NCI-H187 (cell line): Measurements from ENCODE around the gene NDUFS6.

Experiments
- DNase-seq, 2 experiments: peaks; one replicate each; lab custom pipeline; 2025; lab: John Stamatoyannopoulos, UW

NDUFS6 gene

DNA sequence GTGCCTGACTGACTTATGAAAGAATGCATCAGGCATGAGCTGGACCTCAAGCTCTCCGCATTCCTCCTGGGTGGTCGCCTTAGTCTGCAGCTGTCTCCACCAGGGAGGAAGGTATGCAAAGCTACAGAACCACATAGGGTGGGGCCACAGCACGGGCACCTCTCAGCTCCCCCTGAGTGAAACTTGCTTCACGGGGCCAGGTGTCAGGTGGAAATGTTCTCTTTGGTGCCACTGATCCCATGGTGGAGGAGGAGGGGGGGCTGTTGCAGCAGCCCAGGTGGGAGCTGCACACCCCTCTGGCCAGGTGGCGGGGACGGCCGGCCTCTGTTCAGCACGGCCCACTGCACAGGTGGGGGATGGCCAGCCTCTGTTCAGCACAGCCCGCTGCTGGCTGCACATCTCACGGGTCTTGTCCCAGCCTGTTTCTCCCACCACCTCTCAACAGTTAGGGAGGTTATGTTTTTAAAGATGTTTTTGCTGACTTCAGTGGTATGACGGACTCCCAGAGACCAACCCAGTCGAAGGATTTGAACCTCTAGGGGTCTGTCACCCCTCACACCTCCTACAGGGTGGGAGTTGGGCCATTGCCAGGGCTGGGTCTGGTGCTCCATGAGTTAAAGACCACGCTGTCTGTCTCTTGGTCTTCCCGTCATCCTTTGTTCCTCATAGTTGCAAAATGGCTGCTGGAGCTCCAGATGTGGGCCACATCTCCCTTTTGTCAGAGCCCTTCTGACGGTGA, 35.9 kb upstream of the NDUFS6 start:
- DNase-seq = no peak

DNA sequence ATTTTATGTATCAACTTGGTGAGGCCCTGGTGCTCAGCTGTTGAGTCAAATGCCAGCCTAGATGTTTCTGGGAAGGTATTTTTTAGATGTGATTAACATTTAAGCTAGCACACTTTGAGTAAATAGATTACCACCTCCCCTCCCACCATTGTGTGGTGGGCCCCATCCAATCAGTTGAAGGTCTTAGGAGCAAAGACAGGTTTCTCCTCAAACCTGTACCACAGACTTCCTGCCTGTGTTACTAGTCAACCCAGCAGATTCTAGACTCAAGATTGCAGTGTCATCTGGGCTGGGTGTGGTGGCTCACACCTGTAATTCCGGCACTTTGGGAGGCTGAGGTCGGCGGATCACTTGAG, 35.3 kb upstream of the NDUFS6 start:
- no peak for DNase-seq

DNA sequence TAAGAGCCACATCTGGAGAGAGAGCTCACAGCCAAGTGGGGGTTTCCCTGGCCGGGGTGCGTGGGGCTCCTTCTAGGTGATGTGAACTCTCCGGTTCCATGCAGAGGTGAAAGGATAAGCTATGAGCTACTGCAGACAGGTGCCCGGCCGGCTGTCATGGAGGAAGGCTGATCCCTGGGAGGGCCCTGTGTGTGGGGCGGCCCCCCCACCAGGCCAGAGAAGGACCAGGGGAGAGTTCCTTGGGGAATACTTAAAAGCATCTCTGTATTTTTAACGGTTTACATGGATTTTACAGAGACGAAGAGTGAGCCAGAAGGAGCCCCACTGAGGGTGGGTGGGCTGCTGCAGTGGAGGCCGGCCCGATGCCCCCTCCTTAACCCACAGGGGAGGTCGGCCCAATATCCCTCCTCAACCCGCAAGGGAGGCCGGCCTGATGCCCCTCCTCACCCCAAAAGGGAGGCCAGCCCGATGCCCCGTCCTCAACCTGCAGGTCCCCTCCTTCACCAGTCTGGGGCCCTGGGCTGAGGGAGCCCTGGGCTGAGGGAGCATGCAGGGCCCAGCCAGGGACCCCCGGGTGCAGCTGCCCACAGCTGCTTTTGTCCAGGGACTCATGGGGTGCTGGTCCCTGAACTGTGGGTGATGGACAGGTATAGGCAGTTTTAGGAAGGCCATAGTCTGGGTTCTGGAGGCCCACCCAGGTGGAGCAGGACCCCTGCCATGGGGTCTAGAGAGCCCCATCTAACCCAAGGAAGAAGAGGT, 33.5 kb upstream of the NDUFS6 start:
- no peak for DNase-seq

GRCh38 chr5:1768283-1769000, 32.8 kb upstream of the NDUFS6 start:
- DNase-seq = no peak

DNA sequence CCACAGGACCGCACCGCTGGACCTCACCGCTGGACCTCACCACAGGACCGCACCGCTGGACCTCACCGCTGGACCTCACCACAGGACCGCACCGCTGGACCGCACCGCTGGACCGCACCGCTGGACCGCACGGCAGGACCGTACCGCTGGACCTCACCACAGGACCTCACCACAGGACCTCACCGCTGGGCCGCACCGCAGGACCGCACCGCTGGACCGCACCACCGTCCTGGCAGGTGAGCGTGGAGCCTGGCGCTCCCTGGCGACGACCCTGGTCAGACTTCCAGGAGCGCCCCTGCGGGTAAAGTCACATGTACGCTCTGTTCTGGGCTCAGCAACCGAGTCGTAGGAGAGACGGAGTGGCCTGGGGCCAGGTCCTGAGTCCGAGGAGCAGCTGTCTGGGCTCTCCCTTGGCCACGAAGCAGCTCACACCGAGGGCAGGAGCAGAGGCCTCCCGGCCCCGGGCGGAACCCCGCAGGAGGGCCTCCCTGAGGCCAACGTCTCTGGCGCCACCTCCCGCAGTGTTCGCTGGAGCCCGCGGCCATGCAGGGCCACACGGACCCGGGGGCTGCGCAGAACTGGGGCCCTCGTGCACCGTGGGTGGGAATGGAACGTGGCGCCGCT, 32.1 kb upstream of the NDUFS6 start:
- no peak for DNase-seq

DNA sequence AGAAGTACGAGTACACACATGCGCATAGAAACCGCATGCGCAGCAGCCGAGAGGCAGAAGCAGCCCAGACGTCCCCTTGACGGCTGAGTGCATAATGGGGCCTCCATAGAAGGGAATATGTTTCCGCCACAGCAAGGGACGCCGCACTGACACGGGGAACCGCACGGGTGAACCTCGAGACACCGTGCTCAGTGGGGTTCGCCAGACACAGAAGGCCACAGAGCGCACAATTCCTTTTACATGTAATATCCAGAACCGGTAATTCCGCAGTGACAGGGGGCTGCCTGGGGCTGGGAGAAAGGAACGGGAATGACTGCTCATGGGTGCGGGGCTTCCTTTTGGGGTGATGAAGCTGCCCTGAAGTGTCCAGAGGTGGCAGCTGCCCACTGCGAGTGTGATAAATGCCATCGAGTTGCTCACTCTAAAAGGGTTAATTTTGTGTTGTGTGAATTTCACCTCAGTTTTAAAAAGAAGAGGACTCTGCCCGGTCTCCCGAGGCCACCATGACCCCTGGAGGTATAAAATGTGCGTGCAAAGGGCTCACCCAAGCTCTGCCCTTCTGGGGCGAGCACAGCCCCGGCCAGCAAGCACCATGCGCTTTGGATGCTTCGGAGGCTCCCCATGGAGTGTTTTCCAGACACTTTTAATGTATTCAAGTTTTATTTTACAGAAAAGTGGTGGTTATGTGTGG, 31.3 kb upstream of the NDUFS6 start:
- no peak for DNase-seq

GRCh38 chr5:1770443-1770802, 30.8 kb upstream of the NDUFS6 start:
- DNase-seq = no peak

DNA sequence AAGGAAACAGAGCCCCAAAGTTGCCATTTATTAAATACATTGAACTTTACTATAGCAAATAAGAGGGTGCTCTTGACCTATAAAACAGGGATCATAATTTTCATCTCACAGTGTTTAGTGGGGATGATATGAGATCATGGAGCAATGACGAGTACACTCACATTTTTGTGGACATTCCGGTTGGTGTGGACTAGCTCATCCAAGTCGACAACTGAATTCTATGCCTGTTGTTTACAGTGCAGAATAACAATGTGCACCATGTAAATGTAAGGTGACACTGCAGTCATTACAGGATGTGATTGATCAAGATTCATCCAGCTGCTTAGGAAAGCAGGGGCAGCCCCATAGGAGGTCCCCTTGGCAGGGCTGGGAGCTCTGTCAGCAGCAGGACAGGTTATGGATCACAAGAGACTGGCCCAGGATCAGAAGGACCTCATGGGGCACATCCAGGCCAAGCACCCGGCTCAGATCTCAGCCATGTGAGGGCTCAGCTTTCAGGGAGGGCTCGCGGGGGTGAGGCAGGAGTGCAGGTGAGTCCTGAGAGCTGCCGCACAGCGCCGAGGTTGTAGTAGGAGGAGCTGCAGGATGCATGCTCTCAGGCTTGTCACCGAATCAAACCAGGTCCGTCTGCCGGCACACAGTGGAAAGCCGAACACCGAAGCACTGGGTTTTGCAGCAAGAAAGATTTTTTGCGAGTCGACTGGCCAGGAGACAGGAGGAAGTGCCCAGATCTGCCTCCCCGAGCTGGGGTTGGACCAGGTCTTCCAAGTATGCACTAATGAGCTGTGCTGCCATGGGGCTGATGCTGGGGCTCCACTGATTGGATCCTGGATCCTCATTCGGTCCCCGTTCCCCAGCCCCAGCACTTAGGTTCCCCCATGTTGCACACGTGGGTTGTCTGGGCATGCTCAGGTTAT, 29.8 kb upstream of the NDUFS6 start:
- no peak for DNase-seq

DNA sequence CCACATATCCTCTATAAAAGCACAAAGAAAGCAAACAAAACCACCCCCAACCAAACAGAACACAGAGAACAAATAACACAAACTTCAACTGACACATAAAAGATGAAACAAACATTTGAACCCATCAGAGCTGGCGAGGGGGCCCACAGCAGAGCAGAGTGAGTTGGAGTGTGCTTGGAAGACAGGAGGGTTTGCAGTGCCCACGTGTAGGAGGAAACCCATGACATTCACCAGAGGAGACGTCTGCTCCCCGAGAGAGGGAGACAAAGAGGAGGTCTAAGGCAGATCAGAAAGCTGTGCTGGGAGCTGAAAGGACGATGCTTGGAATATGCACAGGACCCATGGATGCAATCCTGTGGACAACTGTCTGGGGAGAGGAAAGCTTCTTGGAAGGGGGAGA, 28.6 kb upstream of the NDUFS6 start:
- DNase-seq = no peak

DNA sequence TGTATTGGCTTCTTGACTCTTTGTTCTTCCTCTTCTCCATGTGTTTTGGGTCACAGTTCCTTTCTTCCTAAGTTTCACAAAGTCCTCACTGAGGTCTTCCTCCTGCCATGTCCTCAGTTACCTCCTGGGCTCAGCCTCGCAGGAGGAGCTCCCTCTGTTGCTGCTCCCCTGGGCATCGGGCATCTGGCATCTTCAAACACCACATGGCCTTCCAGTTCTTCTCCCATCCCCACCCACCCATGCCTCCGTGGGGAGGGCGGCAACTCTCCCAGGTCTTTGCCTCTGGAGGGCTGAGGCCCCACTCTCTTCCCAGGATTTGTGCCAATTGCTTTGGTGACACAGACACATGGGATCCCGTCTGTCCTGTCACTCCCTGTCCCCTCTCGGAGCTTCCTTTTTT, 24.4 kb upstream of the NDUFS6 start:
- no peak for DNase-seq

DNA sequence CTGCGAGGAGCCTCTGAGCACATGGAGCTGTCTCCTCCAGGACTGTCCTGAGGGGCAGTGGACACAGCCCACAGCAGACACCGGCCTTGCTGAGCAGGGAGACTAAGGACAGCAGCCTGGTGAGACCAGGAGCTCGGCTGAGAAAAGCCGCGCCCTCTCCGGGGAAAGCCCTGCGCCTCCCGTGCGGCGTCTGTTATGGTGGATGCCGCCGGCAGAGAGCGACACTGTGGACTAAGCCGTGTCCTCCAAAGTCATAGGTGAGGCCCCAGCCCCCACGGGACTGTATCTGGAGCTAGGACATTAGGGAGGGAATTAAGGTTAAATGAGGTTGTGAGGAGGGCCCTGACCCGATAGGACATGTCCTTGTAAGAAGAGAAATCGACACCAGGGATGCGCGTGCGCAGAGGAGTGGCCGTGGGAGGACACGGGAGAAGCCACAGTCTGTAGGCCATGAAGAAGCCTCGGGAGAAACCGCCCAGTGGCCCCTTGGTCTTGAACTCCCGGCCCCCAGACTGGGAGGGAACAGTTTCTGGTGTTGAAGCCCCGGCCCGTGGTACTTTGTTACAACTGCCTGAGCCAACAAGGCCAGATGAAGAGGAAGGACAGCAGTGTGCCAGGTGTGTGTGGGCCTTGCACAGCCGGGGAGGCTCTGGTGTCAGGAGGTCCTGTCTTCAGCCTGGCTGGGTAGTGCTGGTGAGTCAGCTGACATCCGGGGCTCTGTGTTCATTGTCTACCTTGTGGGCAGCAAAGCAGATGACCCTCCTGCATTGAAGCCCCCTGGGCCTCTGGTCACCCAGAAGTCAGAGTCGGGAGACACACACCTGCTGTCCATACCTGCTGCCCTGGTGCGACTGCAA, 23.7 kb upstream of the NDUFS6 start:
- DNase-seq = no peak

DNA sequence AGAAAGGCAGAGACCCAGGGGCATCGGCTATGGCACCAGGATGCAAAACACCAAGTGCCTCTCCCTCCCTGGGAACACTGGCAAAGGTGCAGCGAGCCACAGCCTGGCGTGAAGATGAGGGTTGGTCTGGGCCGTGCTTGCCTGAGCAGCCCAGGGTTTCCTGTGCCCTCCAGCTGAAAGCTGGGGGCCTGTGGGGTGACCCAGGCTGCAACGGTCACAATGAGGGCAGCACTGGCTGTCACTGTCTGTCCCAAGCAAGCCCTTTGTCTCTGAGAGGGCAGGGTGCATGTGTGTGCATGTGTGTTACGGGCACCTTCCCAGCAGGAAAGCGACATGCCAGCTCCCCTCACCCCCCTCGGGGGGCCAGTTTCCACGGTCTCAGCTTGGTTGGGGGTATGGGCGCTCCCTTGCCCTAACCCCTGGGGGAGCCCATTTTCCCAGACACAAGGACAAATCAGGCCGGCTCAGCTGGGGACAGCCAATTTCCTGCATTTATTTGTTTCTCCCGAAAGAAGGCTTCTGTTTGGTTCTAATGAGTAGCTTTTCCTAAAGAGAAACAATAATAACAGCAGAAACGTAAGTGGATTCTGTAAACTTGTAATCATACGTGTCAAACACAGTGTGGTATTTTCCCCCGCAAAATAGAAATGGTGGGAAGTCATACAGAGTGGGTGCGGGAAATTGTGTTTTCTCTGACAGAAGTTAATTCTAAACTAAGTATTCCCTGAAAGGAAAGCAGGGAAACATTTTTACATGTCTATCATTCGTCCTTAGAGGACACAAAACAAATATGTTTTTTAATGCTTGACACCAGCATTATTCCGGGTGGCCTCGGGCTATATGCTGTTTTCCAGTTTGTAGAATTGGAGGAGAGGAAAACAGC, 22.8 kb upstream of the NDUFS6 start:
- DNase-seq = no peak

DNA sequence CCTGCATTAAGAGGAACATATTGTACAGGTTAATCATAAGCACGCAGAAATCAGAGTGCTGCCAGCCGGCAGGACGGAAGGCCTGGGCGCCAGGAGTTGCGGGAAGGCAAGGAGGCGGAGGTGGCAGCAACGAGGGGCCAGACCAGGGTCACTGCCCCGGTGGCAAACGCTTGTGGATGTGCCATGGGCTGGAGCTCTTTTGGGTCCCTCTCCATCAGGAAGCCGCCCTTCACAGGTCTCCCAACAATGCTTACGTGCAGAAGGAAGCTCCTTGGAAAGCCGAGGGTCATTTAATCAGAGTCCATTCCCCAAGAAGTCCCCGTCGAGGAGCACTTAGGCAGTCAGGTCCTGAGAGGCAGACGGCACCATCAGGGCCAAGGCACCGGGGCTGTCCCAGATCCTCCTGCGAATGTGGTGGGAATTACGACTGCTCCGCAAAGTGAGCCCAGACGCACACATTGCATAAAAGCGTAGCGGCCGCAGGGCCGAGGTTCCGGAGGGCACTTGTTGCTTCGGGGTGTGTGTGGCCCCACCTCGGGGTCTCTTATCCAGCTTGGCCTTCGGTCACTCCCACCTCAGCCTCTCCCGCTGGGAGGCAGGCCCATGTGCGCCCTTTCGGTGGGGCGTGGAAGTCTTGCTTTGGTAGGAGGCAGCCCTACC, 22.1 kb upstream of the NDUFS6 start:
- no peak for DNase-seq

DNA sequence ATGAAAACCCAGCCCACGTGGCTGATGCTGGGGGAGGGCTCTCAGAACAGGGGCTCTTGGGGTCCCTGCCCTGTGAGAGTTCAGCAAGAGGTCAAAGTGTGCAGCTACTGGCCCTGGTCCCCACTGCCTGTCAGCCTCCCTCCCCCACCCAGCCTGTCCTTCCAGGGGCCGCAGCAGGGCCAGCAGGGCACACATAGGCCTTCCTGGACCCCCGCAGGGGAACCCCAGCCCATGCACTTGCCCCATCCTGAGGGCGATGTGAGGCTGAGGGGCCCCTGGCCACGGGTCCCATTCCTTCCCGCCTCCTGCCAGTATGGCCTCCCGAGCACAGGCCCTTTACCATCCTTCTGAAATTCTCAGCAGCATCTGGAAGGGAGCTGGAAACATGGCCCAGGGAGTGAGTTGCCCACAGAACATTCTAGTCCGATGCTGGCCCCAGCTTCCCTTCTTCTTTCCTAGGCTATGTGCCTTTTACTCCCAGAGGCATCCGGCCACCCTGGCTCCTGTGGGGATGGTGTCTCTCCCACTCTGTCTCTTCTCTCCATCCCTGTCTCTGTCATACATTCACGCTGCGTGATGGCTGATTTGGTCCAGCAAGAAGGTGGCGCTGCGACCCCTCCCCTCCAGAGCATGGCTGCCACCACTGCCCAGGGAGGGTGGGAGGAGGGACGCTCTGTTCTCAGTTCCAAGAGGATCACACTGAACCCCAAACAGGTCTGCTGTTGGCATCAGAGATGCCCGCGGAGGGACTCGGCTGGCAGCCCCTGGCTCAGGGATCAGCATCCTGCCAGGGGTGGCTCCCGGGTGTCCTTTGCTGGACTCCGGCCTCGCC, 21.2 kb upstream of the NDUFS6 start:
- DNase-seq = no peak

DNA sequence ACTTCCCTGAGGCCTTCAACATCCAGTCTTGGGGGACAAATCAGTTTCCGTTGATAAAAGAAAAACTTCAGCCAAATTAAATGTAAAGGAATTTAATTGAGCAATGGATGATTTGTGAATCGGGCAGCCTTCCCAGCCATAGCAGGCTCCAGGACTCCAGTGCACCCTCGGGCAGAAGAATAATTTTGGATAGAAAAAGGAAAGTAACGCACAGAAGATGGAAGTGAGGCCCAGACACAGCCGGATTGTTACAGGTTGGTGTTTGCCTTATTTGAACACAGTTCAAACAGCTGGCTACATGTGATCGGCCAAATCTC, 20.6 kb upstream of the NDUFS6 start:
- DNase-seq = no peak

DNA sequence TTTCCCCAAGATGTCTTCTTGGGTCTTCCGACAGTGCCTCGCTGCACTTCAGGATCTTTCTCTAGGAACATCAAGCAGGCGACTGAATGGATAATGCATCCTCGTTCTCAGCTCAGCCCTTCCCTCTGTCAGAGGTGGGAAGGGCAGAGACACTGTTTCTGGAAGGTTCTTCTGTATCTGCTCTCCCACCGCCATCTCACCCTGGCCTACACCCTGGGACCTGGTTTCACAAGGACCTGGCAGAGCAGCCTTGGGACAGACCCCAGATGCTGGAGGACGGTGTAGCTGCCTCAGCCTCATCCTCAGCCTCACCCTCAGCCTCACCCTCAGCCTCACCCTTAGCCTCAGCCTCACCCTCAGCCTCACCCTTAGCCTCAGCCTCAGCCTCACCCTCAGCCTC, 20.1 kb upstream of the NDUFS6 start:
- no peak for DNase-seq

GRCh38 chr5:1781726-1782384, 19.4 kb upstream of the NDUFS6 start:
- DNase-seq = no peak
